GM18517 (cell line): ENCODE results near the gene CHCT1.
"Not testable (repeated sequence)": the region's sequence is repeated elsewhere in the genome, so short reads cannot be mapped to it uniquely, and the experiment has no call there.

ENCODE experiments used
- ATAC-seq: cut with Tn5 transposase; IDR thresholded peaks from one replicate; pipeline ENCODE4 v1.9.1; 2021; ENCODE audit warnings: mild to moderate bottlenecking, moderate library complexity; ENCODE audit not compliant: unreplicated experiment

CHCT1 gene

GRCh38 chr17:60422162-60422665 lies at the start of gene CHCT1:
Gene CHCT1 (plus strand): TSS chr17:60422489. CDS start chr17:60422593, 104 bp downstream.
- ATAC-seq, result no peak

GRCh38 chr17:60372790-60373483 lies 49.4 kb upstream of the CHCT1 start:
- no peak for ATAC-seq

GRCh38 chr17:60378187-60378586 lies 44.1 kb upstream of the CHCT1 start:
- not testable (repeated sequence) for ATAC-seq

- not testable (repeated sequence) for ATAC-seq
Observed at GRCh38 chr17:60379461-60379860, 42.8 kb upstream of the CHCT1 start.

- no peak for ATAC-seq
Observed at GRCh38 chr17:60381958-60382357, 40.3 kb upstream of the CHCT1 start.

- ATAC-seq, result no peak
Observed at GRCh38 chr17:60383379-60383778, 38.9 kb upstream of the CHCT1 start.

- ATAC-seq, result not testable (repeated sequence)
Observed at GRCh38 chr17:60384921-60385320, 37.4 kb upstream of the CHCT1 start.

GRCh38 chr17:60386147-60387058 lies 35.9 kb upstream of the CHCT1 start:
- no peak for ATAC-seq

GRCh38 chr17:60387666-60388065 lies 34.6 kb upstream of the CHCT1 start:
- ATAC-seq, result no peak

GRCh38 chr17:60388742-60389141 lies 33.5 kb upstream of the CHCT1 start:
- ATAC-seq, result no peak

GRCh38 chr17:60390186-60390585 lies 32.1 kb upstream of the CHCT1 start:
- no peak for ATAC-seq

GRCh38 chr17:60390925-60391470 lies 31.3 kb upstream of the CHCT1 start:
- no peak for ATAC-seq

GRCh38 chr17:60391471-60392041 lies 30.7 kb upstream of the CHCT1 start:
- no peak for ATAC-seq

GRCh38 chr17:60392042-60392844 lies 30.0 kb upstream of the CHCT1 start, which contains the start of gene USP32:
Gene USP32 (minus strand): TSS chr17:60392133. CDS start chr17:60391939, 194 bp downstream.
- ATAC-seq, result peak; percentile 76

- ATAC-seq, result peak; percentile 3
Observed at GRCh38 chr17:60392845-60393702, 29.2 kb upstream of the CHCT1 start.

GRCh38 chr17:60393840-60394723 lies 28.2 kb upstream of the CHCT1 start:
- ATAC-seq, result no peak

- no peak for ATAC-seq
Observed at GRCh38 chr17:60395508-60396065, 26.7 kb upstream of the CHCT1 start.

GRCh38 chr17:60396412-60396811 lies 25.9 kb upstream of the CHCT1 start:
- ATAC-seq, result no peak
